GM06990 (cell line): ENCODE data around the gene FBXL20.
"Not testable (repeated sequence)": the region's sequence is repeated elsewhere in the genome, so short reads cannot be mapped to it uniquely, and the experiment has no call there.

Experiments used
- DNase-seq: peaks from one replicate; pipeline ENCODE4 v3.0.0-alpha.2; 2011; ENCODE audit not compliant: insufficient read length; ENCODE audit errors: extremely low read depth
- H3K27me3 ChIP-seq: replicated peaks from 2 replicates; pipeline ENCODE4 v1.6.0; 2011; ENCODE audit warnings: low read length; ENCODE audit not compliant: control insufficient read depth, insufficient read depth
- H3K36me3 ChIP-seq: 2 replicates; pipeline ENCODE4 v1.5.1; 2011; ENCODE audit warnings: low read length; ENCODE audit not compliant: control insufficient read depth, insufficient read depth
- H3K4me3 ChIP-seq: replicated peaks from 2 replicates; pipeline ENCODE4 v1.5.1; 2011; ENCODE audit warnings: low read depth, mild to moderate bottlenecking, control low read depth, low read length
- CTCF ChIP-seq: IDR thresholded peaks from 2 replicates; pipeline ENCODE4 v1.5.1; 2011; ENCODE audit warnings: low read length, control low read depth, mild to moderate bottlenecking, inconsistent platforms; ENCODE audit not compliant: insufficient read depth, poor library complexity, severe bottlenecking

Gene FBXL20

GRCh38 chr17:39399791-39400190, 1.6 kb downstream of the FBXL20 start:
- H3K36me3 ChIP-seq, result no peaks in the 10 kb centered on the region
- no peak for TF ChIP-seq CTCF
- no peak overlapping the region for H3K4me3 ChIP-seq

GRCh38 chr17:39393736-39394135, 7.7 kb downstream of the FBXL20 start:
- H3K36me3 ChIP-seq, result no peaks in the 10 kb centered on the region
- no peaks in the 10 kb centered on the region for H3K27me3 ChIP-seq
- H3K4me3 ChIP-seq, result no peak overlapping the region
- no peak for DNase-seq
- peak; percentile 6 for TF ChIP-seq CTCF

More at GRCh38 chr17:39399791-39400190, 1.6 kb downstream of the FBXL20 start:
- DNase-seq, result no peak
- H3K27me3 ChIP-seq, result no peaks in the 10 kb centered on the region

GRCh38 chr17:39391448-39391847, 10.0 kb downstream of the FBXL20 start:
- no peak for TF ChIP-seq CTCF
- no peaks in the 10 kb centered on the region for H3K27me3 ChIP-seq
- H3K36me3 ChIP-seq, result no peaks in the 10 kb centered on the region
- DNase-seq, result no peak
- H3K4me3 ChIP-seq, result no peak overlapping the region

- Histone ChIP-seq H3K36me3 (no peaks in the 10 kb centered on the region), H3K4me3 (no peak overlapping the region), H3K27me3 (no peaks in the 10 kb centered on the region)
- TF ChIP-seq CTCF, result no peak
- DNase-seq, result no peak
Measured at GRCh38 chr17:39385040-39385439, 16.4 kb downstream of the FBXL20 start.

- Histone ChIP-seq H3K27me3 (no peaks in the 10 kb centered on the region), H3K4me3 (no peak overlapping the region), H3K36me3 (no peaks in the 10 kb centered on the region)
- no peak for DNase-seq
- no peak for TF ChIP-seq CTCF
Measured at GRCh38 chr17:39380144-39380543, 21.3 kb downstream of the FBXL20 start.

GRCh38 chr17:39376434-39376833, 25.0 kb downstream of the FBXL20 start:
- no peak overlapping the region for H3K4me3 ChIP-seq
- DNase-seq, result peak; percentile 50
- TF ChIP-seq CTCF, result no peak

GRCh38 chr17:39367805-39368204, 33.6 kb downstream of the FBXL20 start:
- not testable (repeated sequence) for H3K4me3 ChIP-seq, H3K36me3 ChIP-seq, DNase-seq, H3K27me3 ChIP-seq

More at GRCh38 chr17:39376434-39376833, 25.0 kb downstream of the FBXL20 start:
- Histone ChIP-seq H3K36me3 (no peaks in the 10 kb centered on the region), H3K27me3 (no peaks in the 10 kb centered on the region)
